HS-27A (cell line): ENCODE measurements around the gene DNAJC24.
"Not testable (repeated sequence)": the region's sequence is repeated elsewhere in the genome, so short reads cannot be mapped to it uniquely, and the experiment has no call there.

Experiments used
- DNase-seq: peaks from one replicate; pipeline ENCODE4 v3.0.0-alpha.2; 2012; ENCODE audit warnings: low read depth, missing footprints

The DNAJC24 gene

GRCh38 chr11:31369348-31370329, at the start of gene DNAJC24, which contains the start of gene DCDC1:
Gene DNAJC24 (plus strand): TSS chr11:31369860. CDS start chr11:31370749, 889 bp downstream.
Gene DCDC1 (minus strand): TSS chr11:31369739. CDS start chr11:31328280, 41,459 bp downstream.
- peak; percentile 88 for DNase-seq

DNA sequence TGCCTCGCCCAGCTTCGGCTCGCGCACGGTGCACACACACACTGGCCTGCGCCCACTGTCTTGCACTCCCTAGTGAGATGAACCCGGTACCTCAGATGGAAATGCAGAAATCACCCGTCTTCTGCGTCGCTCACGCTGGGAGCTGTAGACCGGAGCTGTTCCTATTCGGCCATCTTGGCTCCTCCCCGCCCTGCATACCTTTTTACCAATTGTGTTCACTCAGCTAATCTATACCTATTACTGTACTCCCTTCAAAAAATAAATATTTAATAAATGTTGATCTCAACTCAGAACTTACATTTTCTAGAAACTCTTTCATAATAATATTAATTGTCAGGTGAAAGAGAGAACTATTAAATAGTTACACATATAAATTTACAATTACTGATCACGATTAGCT, 48.2 kb upstream of the DNAJC24 start:
- DNase-seq, result not testable (repeated sequence)

GRCh38 chr11:31323145-31323544, 46.5 kb upstream of the DNAJC24 start:
- DNase-seq, result no peak

- DNase-seq, result no peak
Measured at GRCh38 chr11:31325160-31325559, 44.5 kb upstream of the DNAJC24 start.

- DNase-seq, result no peak
Measured at GRCh38 chr11:31326470-31327148, 43.1 kb upstream of the DNAJC24 start.

- no peak for DNase-seq
Measured at GRCh38 chr11:31327417-31327816, 42.2 kb upstream of the DNAJC24 start.

DNA sequence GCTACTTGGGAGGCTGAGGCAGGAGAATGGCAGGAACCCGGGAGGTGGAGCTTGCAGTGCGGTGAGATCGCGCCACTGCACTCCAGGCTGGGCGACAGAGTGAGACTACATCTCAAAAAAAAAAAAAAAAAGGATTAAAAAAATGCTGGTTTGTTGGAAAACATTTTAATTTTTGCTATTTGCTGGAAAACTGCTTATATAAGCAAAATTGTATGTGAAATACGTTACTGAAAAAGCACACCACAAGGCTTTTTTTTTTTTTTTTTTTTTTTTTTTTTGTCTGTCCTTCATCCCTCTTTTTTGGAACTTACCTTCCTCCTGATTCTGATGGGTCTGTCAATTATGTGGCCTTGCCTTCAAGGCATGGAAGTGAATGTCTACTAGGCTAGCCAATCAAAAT, 41.0 kb upstream of the DNAJC24 start:
- DNase-seq, result no peak

DNA sequence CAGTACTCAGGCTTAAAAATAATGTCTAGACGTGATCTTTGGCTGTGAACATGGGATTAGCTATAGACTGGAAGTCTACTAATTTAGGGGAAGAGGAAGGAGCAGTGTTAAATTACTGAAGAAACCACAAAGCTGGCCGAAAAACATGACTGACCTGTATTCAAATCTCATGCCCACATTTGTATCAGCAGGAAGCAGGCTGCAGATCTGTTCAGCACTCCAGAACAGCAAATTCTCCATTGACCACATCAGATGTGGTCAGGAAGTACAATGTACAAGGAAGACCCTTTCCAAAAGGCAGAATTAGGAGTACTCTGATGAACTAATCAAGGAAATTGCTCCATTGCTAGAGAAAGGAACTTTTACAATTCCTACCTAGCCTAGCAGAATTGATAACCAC, 31.9 kb upstream of the DNAJC24 start:
- DNase-seq, result no peak

DNA sequence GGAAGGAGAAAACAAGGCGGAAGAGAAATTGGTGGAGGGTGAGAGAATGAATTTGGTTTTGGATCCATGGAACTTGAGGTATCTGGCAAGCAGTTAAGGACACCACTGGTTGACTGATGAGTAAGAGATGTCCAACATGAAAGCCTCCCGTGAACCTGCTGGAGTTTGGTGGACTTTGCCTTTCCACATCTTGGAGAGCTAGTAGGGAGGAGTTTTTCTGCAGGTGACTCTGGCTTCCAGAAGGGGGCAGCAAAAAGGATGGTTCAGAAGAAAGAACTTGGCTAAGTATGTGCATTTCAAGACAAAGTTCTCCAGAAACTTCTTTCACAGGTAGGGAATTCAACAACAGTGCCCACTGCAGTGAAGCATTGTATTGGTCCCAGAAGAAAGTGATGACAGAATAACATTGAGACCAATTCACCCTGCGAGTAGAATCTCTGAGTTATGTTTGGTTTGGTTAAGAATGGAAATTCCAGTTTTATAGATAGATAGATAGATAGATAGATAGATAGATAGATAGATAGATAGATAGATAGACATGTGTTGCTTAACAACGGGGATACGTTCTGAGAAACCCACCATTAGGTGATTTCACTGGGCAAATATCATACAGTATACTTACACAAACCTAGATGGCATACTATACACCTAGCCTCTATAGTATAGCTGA, 28.6 kb upstream of the DNAJC24 start:
- DNase-seq, result no peak

GRCh38 chr11:31351168-31351567, 18.5 kb upstream of the DNAJC24 start:
- no peak for DNase-seq

- DNase-seq, result no peak
Measured at GRCh38 chr11:31355131-31355530, 14.5 kb upstream of the DNAJC24 start.

DNA sequence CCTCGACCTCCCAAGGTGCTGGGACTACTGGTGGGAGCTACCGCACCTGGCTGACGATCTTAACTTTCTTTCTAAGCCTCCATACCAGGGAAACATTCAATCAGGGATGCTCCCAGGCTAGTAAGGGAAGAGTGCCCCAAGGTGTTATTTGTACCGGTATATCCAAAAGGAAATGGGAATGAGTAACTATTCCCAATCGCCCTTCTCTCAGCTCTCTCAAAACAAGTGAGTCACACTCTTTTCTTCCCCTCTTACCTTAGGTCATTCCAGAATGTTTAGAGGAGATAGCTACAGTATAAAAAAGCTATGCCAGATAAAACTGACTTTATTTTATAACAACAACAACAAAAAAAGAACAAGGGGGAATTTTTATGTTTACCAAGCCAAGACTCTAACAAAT, 13.8 kb upstream of the DNAJC24 start:
- DNase-seq, result no peak

- DNase-seq, result no peak
Measured at GRCh38 chr11:31361743-31362142, 7.9 kb upstream of the DNAJC24 start.

DNA sequence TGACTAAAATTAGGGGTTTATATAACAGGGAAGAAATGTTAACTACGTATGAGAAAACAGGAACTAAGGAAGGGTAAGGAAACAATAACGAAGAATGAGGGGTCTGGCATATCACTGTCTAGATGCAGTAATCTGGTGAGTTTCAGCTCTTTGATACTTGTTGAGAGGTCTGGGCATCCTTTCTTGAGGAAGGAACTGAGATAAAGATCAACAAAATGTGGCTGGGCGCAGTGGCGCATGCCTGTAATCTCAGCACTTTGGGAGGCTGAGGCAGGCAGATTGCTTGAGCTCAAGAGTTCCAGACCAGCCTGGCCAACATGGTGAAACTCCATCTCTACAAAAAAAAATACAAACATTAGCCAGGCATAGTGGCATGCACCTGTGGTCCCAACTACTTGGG, 2.9 kb upstream of the DNAJC24 start:
- no peak for DNase-seq

- DNase-seq, result no peak
Measured at GRCh38 chr11:31375879-31376278, 6.2 kb downstream of the DNAJC24 start.

- DNase-seq, result no peak
Measured at GRCh38 chr11:31383116-31383515, 13.5 kb downstream of the DNAJC24 start.

- DNase-seq, result no peak
Measured at GRCh38 chr11:31387379-31387778, 17.7 kb downstream of the DNAJC24 start.

GRCh38 chr11:31397239-31397834, 27.7 kb downstream of the DNAJC24 start:
- DNase-seq, result no peak

DNA sequence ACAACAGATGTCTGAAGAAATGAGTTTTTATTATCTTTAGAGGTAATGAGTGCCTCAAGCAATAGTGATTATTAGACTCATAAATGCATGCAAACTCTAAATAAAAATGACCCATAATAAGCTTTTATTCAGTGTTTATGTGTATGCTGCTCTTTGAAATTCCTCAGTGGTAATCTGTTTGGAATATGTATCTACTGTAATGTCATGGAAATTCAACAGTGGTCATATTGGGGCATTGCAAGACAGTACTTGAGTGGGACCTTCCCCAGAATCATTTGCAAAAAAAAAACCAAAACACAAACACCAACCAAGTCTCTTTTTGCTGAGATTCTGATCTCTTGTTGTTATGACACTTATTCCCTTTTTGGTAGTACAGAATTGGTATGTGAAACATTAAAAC, 35.0 kb downstream of the DNAJC24 start:
- no peak for DNase-seq

GRCh38 chr11:31408201-31408600, 38.5 kb downstream of the DNAJC24 start:
- no peak for DNase-seq

GRCh38 chr11:31412946-31413345, 43.3 kb downstream of the DNAJC24 start:
- no peak for DNase-seq

GRCh38 chr11:31414338-31414737, 44.7 kb downstream of the DNAJC24 start:
- DNase-seq, result no peak
